Measurements from ENCODE around the gene ATP5F1B. TPM values are rescaled to one million over a fixed set of nuclear protein-coding genes. Genes with fewer than 3 reads are reported as not detected.
"Not testable (repeated sequence)": the region's sequence is repeated elsewhere in the genome, so short reads cannot be mapped to it uniquely, and the experiment has no call there.

Gene ATP5F1B
- total RNA-seq, 1 experiment from 2014 or later, result 211 TPM

GRCh38 chr12:56657416-56658379, 11.9 kb upstream of the ATP5F1B start:
- DNase-seq (ENCODE audit: low spot score), result no peak
- in situ Hi-C loops (cut with HindIII; ENCODE audit: low sequenced_read_pairs), result no loop called here

GRCh38 chr12:56653781-56654180, 8.0 kb upstream of the ATP5F1B start:
- DNase-seq (ENCODE audit: low spot score); in situ Hi-C loops (cut with HindIII; ENCODE audit: low sequenced_read_pairs): not testable (repeated sequence)

GRCh38 chr12:56648023-56648422, 2.2 kb upstream of the ATP5F1B start:
- DNase-seq (ENCODE audit: low spot score); in situ Hi-C loops (cut with HindIII; ENCODE audit: low sequenced_read_pairs): not testable (repeated sequence)

DNA sequence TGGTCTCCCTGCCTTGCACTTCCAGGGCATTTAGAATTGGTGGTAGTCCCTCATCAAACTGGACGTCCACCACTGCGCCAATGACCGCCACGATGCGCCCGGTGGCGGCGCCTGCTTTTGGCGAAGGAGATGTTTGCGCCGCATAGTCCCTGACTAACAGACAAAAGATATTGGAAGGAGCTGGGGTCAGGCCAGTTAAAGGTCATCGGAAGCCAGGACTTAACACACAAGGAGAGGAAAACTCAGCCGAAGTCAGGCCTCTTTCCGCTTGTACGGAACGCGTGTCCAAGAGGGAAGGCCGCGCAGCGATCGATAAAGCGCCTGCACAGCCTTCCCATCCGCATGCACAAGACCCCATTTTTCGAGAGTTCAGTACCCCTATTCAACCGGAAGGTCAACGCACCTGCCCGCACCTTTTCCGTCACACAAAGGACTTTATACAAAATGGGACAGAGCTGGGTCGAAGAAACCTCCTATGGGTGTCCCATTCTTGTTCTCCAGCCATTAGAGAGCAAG, 525 bp downstream of the ATP5F1B start:
- in situ Hi-C loops (cut with HindIII; ENCODE audit: low sequenced_read_pairs), result no loop called here
- no peak for DNase-seq (ENCODE audit: low spot score)

DNA sequence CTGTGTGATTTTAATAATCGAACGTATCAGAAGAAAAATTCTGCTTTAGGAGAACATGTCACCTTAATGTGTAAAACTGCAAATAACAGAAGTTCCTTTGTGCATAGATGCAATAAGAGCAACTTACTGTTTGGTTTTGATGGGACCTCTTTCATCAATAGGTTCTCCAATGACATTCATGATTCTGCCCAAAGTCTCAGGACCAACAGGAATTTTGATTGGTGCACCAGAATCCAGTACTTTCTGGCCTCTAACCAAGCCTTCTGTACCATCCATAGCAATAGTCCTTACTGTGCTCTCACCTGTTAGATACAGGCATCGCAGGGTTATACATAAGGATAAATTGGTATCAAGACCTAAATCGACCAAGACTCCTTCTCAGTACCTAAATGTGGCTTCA, 1.1 kb downstream of the ATP5F1B start:
- DNase-seq (ENCODE audit: low spot score), result peak; percentile 20
- in situ Hi-C loops (cut with HindIII; ENCODE audit: low sequenced_read_pairs), result no loop called here

GRCh38 chr12:56641219-56641618, 4.6 kb downstream of the ATP5F1B start:
- in situ Hi-C loops (cut with HindIII; ENCODE audit: low sequenced_read_pairs), result no loop called here
- DNase-seq (ENCODE audit: low spot score), result no peak

DNA sequence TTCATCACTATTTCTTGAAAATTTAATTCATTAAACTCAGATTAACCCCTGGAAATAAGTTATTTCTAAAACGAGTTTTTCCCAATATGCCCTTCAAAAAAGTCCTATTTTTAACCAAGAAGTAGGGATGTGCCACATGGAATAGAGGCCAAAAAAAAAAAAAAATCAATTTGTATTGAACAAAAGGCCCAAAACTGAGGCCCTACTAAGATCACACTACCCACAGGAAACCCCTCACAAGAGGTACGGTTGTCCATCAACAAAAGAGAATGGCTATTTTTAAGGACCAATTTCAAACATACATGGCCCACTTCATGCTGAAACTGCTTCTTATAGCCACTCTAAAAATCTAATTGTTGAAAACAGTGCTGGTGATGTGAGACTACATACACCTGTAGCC, 8.2 kb downstream of the ATP5F1B start:
- no peak for DNase-seq (ENCODE audit: low spot score)
- in situ Hi-C loops (cut with HindIII; ENCODE audit: low sequenced_read_pairs), result no loop called here

- DNase-seq (ENCODE audit: low spot score), result peak; percentile 100
- in situ Hi-C loops (cut with HindIII; ENCODE audit: low sequenced_read_pairs), result no loop called here
Measured at GRCh38 chr12:56636675-56637540, 8.9 kb downstream of the ATP5F1B start.

DNA sequence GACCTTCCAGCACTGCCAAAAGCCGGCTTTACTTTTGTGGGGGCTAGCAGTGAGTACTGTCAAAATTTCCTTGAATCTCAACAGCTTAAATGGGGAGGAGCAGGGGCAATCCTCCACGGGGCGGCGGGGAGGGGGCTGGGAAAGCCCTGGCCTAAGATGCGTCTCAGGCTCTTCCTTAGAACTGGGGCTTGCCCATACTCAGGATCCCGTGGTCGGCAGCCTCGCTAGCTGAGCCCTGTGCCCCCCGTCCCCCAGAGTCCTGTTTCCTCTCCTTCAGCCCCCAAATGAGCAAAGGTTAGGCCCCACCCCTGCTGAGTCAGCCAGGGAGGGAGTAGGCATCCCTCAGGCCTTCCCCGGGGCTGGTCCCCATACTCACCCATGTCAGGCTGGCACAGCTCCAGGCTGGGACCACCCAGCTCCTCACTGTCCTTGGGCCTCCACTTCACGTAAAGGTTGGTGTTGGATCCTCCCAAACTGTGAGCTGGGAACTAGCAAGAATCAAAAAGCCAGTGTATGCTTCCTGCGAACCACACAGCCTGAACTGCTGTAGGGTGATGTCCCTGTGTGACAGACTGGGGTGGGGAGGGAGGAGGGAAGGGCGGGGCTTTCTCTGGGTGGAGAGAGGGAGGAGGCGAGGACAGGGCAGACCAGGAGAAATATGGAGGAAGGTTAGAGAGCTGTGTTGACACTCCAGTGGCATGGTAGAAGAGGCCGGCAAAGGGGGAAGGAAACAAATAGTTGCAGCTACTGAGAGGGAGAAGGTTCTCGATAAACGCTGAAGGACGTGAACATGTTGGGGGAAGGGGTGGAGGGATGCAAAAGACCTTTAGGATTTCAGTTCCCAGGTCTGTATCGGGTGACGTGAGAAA, 9.7 kb downstream of the ATP5F1B start:
- in situ Hi-C loops (cut with HindIII; ENCODE audit: low sequenced_read_pairs), result no loop called here
- peak; percentile 93 for DNase-seq (ENCODE audit: low spot score)

GRCh38 chr12:56634837-56635791, 10.7 kb downstream of the ATP5F1B start:
- in situ Hi-C loops (cut with HindIII; ENCODE audit: low sequenced_read_pairs), result no loop called here
- peak; percentile 88 for DNase-seq (ENCODE audit: low spot score)

DNA sequence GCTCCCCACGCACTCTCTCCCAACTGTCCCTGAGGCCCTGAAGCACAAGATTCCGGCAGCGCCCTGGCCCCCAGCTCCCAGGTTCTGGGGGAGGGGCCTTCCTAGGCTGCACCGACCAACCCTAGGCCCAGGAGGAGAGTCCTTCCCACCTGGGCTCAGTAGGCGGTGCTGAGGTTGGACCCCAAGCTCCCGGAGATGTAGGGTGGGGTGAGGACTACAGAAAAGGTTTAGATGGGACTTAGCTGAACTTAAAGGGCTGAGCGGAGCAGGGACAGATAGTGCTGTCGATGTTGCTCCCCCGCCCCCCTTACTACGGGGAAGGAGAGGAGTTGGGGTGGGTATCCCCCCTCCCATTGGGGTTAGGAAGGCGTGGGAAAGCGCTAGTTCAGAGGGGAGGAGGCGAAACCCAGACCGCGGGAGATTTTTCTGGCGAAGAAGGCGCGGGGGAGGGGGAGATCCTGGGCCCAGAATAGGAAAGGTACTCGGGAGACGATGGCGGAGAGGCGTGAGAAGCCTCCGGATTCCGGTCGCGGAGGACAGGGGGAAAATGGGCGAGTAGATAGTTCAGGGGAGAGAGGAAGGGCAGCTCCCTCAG, 11.4 kb downstream of the ATP5F1B start:
- in situ Hi-C loops (cut with HindIII; ENCODE audit: low sequenced_read_pairs), result no loop called here
- DNase-seq (ENCODE audit: low spot score), result peak; percentile 53

GRCh38 chr12:56633468-56634241, 12.1 kb downstream of the ATP5F1B start:
- peak; percentile 29 for DNase-seq (ENCODE audit: low spot score)
- in situ Hi-C loops (cut with HindIII; ENCODE audit: low sequenced_read_pairs), result no loop called here

GRCh38 chr12:56632701-56633467, 12.9 kb downstream of the ATP5F1B start:
- no peak for DNase-seq (ENCODE audit: low spot score)
- in situ Hi-C loops (cut with HindIII; ENCODE audit: low sequenced_read_pairs), result no loop called here

DNA sequence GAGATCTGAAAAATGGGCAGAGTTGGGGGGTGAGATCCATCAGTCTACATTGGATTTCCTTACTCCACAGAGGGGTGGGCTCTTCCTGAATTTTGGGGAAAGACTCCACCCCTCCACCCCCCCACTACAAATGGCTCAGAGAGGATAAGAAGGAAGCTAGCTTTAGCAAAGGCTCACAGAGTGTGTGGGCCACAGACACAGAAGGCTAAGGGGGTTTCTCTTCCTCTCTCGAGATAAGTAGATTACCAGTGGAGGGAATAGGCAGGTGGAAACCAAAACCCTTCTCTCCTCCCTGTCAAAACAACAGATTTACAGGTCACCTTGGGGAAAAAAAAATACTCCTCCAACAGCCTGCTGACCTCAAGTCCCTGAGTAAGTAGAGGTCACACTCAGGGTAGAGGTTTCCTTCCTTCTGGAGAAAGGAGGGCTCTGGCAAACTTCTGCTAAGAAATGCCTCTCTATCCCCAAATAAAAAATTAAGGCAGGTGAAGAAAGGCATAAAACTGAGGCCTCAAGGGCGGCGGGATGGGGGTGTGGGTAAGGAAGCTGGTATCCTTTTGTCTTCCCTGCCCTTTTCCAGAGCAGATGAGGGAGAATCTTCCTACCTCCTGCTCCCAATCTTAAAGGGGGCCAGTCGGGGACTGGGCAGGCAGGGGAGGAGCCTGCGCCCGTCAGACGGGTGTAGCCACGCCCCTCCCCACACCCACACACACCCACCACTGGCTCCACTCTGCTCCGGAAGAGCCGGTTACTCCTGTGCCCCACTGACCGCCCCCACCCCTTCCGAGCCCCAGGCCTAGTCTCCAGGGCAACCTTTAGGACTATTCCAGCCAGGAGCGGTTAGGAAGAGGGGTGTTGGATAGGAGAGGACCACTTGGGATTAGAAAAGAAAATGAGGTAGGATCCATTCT, 13.7 kb downstream of the ATP5F1B start:
- in situ Hi-C loops (cut with HindIII; ENCODE audit: low sequenced_read_pairs), result no loop called here
- peak; percentile 46 for DNase-seq (ENCODE audit: low spot score)

DNA sequence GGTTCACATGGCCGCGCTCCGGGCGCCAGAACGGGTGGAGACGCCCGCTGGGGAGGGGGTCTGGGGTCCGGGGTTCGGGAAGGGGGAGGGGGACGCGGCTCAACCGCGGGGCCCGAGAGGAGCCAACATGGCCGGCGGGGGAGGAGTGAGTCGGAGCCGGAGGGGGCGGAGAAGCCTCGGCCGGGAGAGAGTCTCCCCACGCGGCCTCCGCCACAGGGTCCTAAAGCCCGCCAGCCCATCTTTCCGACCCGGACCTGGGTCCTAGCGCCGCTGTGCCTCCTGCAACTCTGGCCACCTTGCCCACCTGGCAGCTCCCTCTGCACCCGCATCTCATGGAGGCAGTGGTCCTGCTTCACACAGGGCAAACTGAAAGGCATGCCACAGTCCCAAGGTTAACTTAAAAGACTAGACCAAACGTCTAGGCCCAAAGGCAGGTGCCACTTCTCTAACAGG, 15.6 kb downstream of the ATP5F1B start, which contains the start of gene BAZ2A:
Gene BAZ2A (minus strand): TSS at position 147 of the 453 bp plus-strand sequence. CDS start 12,796 bp downstream, outside the sequence.
- in situ Hi-C loops (cut with HindIII; ENCODE audit: low sequenced_read_pairs), result no loop called here

More for the DNA sequence above, 15.6 kb downstream of the ATP5F1B start, which contains the start of gene BAZ2A:
- DNase-seq (ENCODE audit: low spot score), result peak; percentile 93
